SK-N-SH (cell line): ENCODE results near the gene ZCCHC13. TPM values are rescaled to one million over a fixed set of nuclear protein-coding genes. Genes with fewer than 3 reads are reported as not detected.

ENCODE experiments used
- CTCF ChIA-PET: fragments of 300-600, 350-600 bp; formaldehyde crosslinking; extraction: SDS; loops from one replicate; lab custom pipeline; 2021; lab: Yijun Ruan, JAX
- POLR2A ChIA-PET: fragments of 350-600 bp; sonication (Branson Sonifier 250); formaldehyde crosslinking; extraction: SDS; loops from one replicate; lab custom pipeline; 2020; ENCODE audit warnings: antibody characterized with exemption, inconsistent platforms; lab: Yijun Ruan, JAX
- DNase-seq: peaks from one replicate; pipeline ENCODE4 v3.0.0; 2012
- H2AFZ ChIP-seq: fragments of 200-600 bp; sonication (generic); 2 replicates; pipeline ENCODE4 v1.8.1; 2016; ENCODE audit warnings: antibody characterized with exemption, mild to moderate bottlenecking, low read depth
- H3F3A ChIP-seq: fragments of 200-600 bp; sonication (generic); replicated peaks from 2 replicates; pipeline ENCODE3; 2016; ENCODE audit warnings: antibody characterized with exemption, mild to moderate bottlenecking; ENCODE audit not compliant: insufficient read depth
- H3K27ac ChIP-seq, 2 experiments: fragments of 200-500 bp in 1 of 2; fragments of 200-600 bp in 1 of 2; sonication (Bioruptor generic) in 1 of 2; sonication (generic), shearing (Covaris generic) in 1 of 2; 2 replicates each; pipeline versions ENCODE4 v1.5.1 to v1.6.1; 2014 to 2016; ENCODE audit warnings: low read depth in 2 of 2, inconsistent platforms in 1 of 2, low read length in 1 of 2, mild to moderate bottlenecking in 1 of 2, mixed read lengths in 1 of 2
- H3K27me3 ChIP-seq: fragments of 200-600 bp; sonication (generic), shearing (Covaris generic); 2 replicates; pipeline ENCODE4 v1.6.1; 2016; ENCODE audit warnings: mixed run types; ENCODE audit not compliant: insufficient read depth
- H3K36me3 ChIP-seq, 2 experiments: fragments of 200-500 bp in 1 of 2; fragments of 200-600 bp in 1 of 2; sonication (Bioruptor generic) in 1 of 2; sonication (generic) in 1 of 2; replicated peaks in 1 of 2; 2 replicates each; pipeline versions ENCODE3 to v1.5.1; 2014 to 2016; ENCODE audit warnings: low read length in 1 of 2, mild to moderate bottlenecking in 1 of 2; ENCODE audit not compliant: insufficient read depth in 2 of 2, control insufficient read depth in 1 of 2
- H3K4me1 ChIP-seq, 2 experiments: fragments of 200-500 bp in 1 of 2; fragments of 200-600 bp in 1 of 2; sonication (Bioruptor generic) in 1 of 2; sonication (generic), shearing (Covaris generic) in 1 of 2; 2 replicates each; pipeline versions ENCODE4 v1.5.1 to v1.6.1; 2014 to 2016; ENCODE audit warnings: low read depth in 1 of 2, low read length in 1 of 2, mixed run types in 1 of 2; ENCODE audit not compliant: insufficient read depth in 2 of 2, control insufficient read depth in 1 of 2
- H3K4me2 ChIP-seq: fragments of 200-600 bp; sonication (generic), shearing (Covaris generic); 2 replicates; pipeline ENCODE4 v1.6.1; 2017; ENCODE audit warnings: mixed run types
- H3K4me3 ChIP-seq, 2 experiments: fragments of 200-500 bp in 1 of 2; fragments of 200-600 bp in 1 of 2; sonication (Bioruptor generic) in 1 of 2; sonication (generic), shearing (Covaris generic) in 1 of 2; 2 replicates each; pipeline versions ENCODE4 v1.5.1 to v1.8.1; 2014 to 2016; ENCODE audit warnings: low read depth in 2 of 2, inconsistent platforms in 1 of 2, low read length in 1 of 2, mild to moderate bottlenecking in 1 of 2, mixed read lengths in 1 of 2, moderate library complexity in 1 of 2
- H3K79me2 ChIP-seq: fragments of 200-600 bp; sonication (generic); 2 replicates; pipeline ENCODE4 v1.8.1; 2017; ENCODE audit warnings: mild to moderate bottlenecking; ENCODE audit not compliant: insufficient read depth
- H3K9ac ChIP-seq: fragments of 200-600 bp; sonication (generic); 2 replicates; pipeline ENCODE4 v1.6.1; 2017; ENCODE audit warnings: mixed run types
- H3K9me2 ChIP-seq: fragments of 200-600 bp; sonication (generic); 2 replicates; pipeline ENCODE4 v1.6.1; 2017; ENCODE audit warnings: mixed run types
- H3K9me3 ChIP-seq: fragments of 200-600 bp; sonication (generic); 2 replicates; pipeline ENCODE4 v1.6.1; 2017; ENCODE audit warnings: mixed run types, mild to moderate bottlenecking, moderate library complexity
- H4K20me1 ChIP-seq: fragments of 200-600 bp; sonication (generic); 2 replicates; pipeline ENCODE4 v1.6.1; 2017; ENCODE audit warnings: mild to moderate bottlenecking, mixed run types; ENCODE audit not compliant: insufficient read depth
- EP300 ChIP-seq, 2 experiments: IDR thresholded peaks; 2 replicates each; pipeline versions ENCODE4 v1.4.0 to v1.6.1; 2012; ENCODE audit warnings: borderline replicate concordance in 1 of 2, low read depth in 1 of 2, low read length in 1 of 2
- FOXJ3 ChIP-seq: sonication (generic); formaldehyde crosslinking; IDR thresholded peaks from 2 replicates; pipeline ENCODE4 v1.5.1; 2020; ENCODE audit warnings: mild to moderate bottlenecking, missing genetic modification reagents
- GABPA ChIP-seq: IDR thresholded peaks from 2 replicates; pipeline ENCODE4 v1.4.0; 2012; ENCODE audit warnings: low read depth, mild to moderate bottlenecking
- JUND ChIP-seq: IDR thresholded peaks from 2 replicates; pipeline ENCODE4 v1.4.0; 2012
- NRF1 ChIP-seq: IDR thresholded peaks from 2 replicates; pipeline ENCODE4 v1.6.1; 2012; ENCODE audit warnings: low read depth, mild to moderate bottlenecking, low read length
- POLR2AphosphoS5 ChIP-seq: IDR thresholded peaks from 2 replicates; pipeline ENCODE4 v1.6.1; 2012; ENCODE audit warnings: low read depth, low read length
- RAD21 ChIP-seq: IDR thresholded peaks from 2 replicates; pipeline ENCODE4 v1.6.1; 2012; ENCODE audit warnings: mild to moderate bottlenecking, low read length
- RFX5 ChIP-seq: IDR thresholded peaks from 2 replicates; pipeline ENCODE4 v1.6.1; 2012; ENCODE audit warnings: mild to moderate bottlenecking, improper control_type of control experiment, low read length
- RXRA ChIP-seq: IDR thresholded peaks from 2 replicates; pipeline ENCODE4 v1.4.0; 2012; ENCODE audit warnings: low read depth, mild to moderate bottlenecking, borderline replicate concordance
- TAF1 ChIP-seq: IDR thresholded peaks from 2 replicates; pipeline ENCODE4 v1.6.1; 2012; ENCODE audit warnings: low read depth, mild to moderate bottlenecking, low read length, moderate library complexity, borderline replicate concordance
- TCF12 ChIP-seq: IDR thresholded peaks from 2 replicates; pipeline ENCODE4 v1.4.0; 2012
- TEAD4 ChIP-seq: IDR thresholded peaks from 2 replicates; pipeline ENCODE4 v1.4.0; 2012; ENCODE audit warnings: mild to moderate bottlenecking, borderline replicate concordance; ENCODE audit not compliant: insufficient read depth
- YY1 ChIP-seq: IDR thresholded peaks from 2 replicates; pipeline ENCODE4 v1.4.0; 2012; ENCODE audit warnings: low read depth, mild to moderate bottlenecking
- ZBTB33 ChIP-seq: IDR thresholded peaks from 2 replicates; pipeline ENCODE4 v1.4.0; 2012; ENCODE audit warnings: low read depth, borderline replicate concordance
- WGBS: methylation state at CpG from one replicate; pipeline ENCODE4 v1.1.6; 2017; ENCODE audit warnings: low lambda C conversion rate; 5-methylcytosine and 5-hydroxymethylcytosine counted together
- polyA plus RNA-seq, 3 experiments: library from polyadenylated mRNA; depleted of rRNA; stranded (reverse); fragments of >200 nt; gene quantifications; 2 replicates each; pipeline ENCODE4 v1.2.3, GENCODE V29; 2012
- TF ChIP-seq, protein P1 (sequence below): fragments of 150-350 bp; IDR thresholded peaks from 2 replicates; pipeline ENCODE4 v1.6.1; 2016; ENCODE audit warnings: mild to moderate bottlenecking, low read depth, low read length
- TF ChIP-seq, protein P2 (sequence below): IDR thresholded peaks from 2 replicates; pipeline ENCODE4 v1.4.0; 2012; ENCODE audit warnings: low read depth, borderline replicate concordance
- TF ChIP-seq, protein P3 (sequence below): IDR thresholded peaks from 2 replicates; pipeline ENCODE4; 2012
- TF ChIP-seq, protein P4 (sequence below): fragments of 200-600 bp; sonication (generic); IDR thresholded peaks from 2 replicates; pipeline ENCODE4 v1.6.1; 2017; ENCODE audit warnings: antibody characterized with exemption, mild to moderate bottlenecking, moderate library complexity
- TF ChIP-seq, protein P5 (sequence below): IDR thresholded peaks from 2 replicates; pipeline ENCODE4 v1.4.0; 2012; ENCODE audit warnings: low read depth

The ZCCHC13 gene
- polyA plus RNA-seq, 1 of the 3 experiments (the other 2 are of a cell fraction): not detected

- 0 out of 2 replicates have a peak, but pooled peaks have one; percentile 15 for TF ChIP-seq RXRA
- TF ChIP-seq JUND: no peak
- no peak for TF ChIP-seq TCF12
- 0 out of 2 replicates have a peak, but pooled peaks have one; percentile 41 for TF ChIP-seq GABPA
- no peak for TF ChIP-seq YY1
- TF ChIP-seq, protein P1, sequence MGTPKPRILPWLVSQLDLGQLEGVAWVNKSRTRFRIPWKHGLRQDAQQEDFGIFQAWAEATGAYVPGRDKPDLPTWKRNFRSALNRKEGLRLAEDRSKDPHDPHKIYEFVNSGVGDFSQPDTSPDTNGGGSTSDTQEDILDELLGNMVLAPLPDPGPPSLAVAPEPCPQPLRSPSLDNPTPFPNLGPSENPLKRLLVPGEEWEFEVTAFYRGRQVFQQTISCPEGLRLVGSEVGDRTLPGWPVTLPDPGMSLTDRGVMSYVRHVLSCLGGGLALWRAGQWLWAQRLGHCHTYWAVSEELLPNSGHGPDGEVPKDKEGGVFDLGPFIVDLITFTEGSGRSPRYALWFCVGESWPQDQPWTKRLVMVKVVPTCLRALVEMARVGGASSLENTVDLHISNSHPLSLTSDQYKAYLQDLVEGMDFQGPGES: no peak
- TF ChIP-seq NRF1: no peak
- no peak for TF ChIP-seq TAF1
- TF ChIP-seq FOXJ3 (CRISPR knock-in tag): no peak
- TF ChIP-seq, protein P2, sequence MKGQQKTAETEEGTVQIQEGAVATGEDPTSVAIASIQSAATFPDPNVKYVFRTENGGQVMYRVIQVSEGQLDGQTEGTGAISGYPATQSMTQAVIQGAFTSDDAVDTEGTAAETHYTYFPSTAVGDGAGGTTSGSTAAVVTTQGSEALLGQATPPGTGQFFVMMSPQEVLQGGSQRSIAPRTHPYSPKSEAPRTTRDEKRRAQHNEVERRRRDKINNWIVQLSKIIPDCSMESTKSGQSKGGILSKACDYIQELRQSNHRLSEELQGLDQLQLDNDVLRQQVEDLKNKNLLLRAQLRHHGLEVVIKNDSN: no peak
- TF ChIP-seq TEAD4: no peak
Measured at GRCh38 chrX:74343343-74344279, 39.6 kb downstream of the ZCCHC13 start (continued).

- TF ChIP-seq, protein P3, sequence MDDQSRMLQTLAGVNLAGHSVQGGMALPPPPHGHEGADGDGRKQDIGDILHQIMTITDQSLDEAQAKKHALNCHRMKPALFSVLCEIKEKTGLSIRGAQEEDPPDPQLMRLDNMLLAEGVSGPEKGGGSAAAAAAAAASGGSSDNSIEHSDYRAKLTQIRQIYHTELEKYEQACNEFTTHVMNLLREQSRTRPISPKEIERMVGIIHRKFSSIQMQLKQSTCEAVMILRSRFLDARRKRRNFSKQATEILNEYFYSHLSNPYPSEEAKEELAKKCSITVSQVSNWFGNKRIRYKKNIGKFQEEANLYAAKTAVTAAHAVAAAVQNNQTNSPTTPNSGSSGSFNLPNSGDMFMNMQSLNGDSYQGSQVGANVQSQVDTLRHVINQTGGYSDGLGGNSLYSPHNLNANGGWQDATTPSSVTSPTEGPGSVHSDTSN: no peak
- no peak for TF ChIP-seq EP300 (IDR thresholded peaks at IDR 0.05; ENCODE audit: borderline replicate concordance in 1 of 2, low read depth in 1 of 2, low read length in 1 of 2)
- no peak for TF ChIP-seq YY1
- TF ChIP-seq ZBTB33: no peak
- TF ChIP-seq, protein P4, sequence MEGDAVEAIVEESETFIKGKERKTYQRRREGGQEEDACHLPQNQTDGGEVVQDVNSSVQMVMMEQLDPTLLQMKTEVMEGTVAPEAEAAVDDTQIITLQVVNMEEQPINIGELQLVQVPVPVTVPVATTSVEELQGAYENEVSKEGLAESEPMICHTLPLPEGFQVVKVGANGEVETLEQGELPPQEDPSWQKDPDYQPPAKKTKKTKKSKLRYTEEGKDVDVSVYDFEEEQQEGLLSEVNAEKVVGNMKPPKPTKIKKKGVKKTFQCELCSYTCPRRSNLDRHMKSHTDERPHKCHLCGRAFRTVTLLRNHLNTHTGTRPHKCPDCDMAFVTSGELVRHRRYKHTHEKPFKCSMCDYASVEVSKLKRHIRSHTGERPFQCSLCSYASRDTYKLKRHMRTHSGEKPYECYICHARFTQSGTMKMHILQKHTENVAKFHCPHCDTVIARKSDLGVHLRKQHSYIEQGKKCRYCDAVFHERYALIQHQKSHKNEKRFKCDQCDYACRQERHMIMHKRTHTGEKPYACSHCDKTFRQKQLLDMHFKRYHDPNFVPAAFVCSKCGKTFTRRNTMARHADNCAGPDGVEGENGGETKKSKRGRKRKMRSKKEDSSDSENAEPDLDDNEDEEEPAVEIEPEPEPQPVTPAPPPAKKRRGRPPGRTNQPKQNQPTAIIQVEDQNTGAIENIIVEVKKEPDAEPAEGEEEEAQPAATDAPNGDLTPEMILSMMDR: no peak; the same call in 1 of the 2 replicates
- TF ChIP-seq FOXJ3 (CRISPR knock-in tag): no peak
- no peak for TF ChIP-seq JUND
- TF ChIP-seq, protein P5, sequence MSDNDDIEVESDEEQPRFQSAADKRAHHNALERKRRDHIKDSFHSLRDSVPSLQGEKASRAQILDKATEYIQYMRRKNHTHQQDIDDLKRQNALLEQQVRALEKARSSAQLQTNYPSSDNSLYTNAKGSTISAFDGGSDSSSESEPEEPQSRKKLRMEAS: no peak
- no peak for TF ChIP-seq POLR2AphosphoS5
- TF ChIP-seq RXRA: no peak
- no peak for TF ChIP-seq RAD21
- TF ChIP-seq RFX5: no peak
- ChIA-PET CTCF (interaction anchor here (0.7 to 2.7 kb wide), 20 partner anchors 9 to 488 kb away, joined by 3 to 11 read pairs (median 3); no protein-coding TSS in a partner anchor), POLR2A (no interaction called here)
Measured at GRCh38 chrX:74344280-74344622, 40.3 kb downstream of the ZCCHC13 start.

More at GRCh38 chrX:74344280-74344622, 40.3 kb downstream of the ZCCHC13 start:
- no peak overlapping the region for H2AFZ ChIP-seq
- no peak overlapping the region for H3K9ac ChIP-seq
- no peaks in the 10 kb centered on the region for H3K79me2 ChIP-seq
- 25% methylated on average over 4 of the region's 4 CpGs for WGBS
- H3K4me1 ChIP-seq: no peaks in the 10 kb centered on the region
- no peak for DNase-seq
- no peaks in the 10 kb centered on the region for H3K36me3 ChIP-seq
- H3K9me3 ChIP-seq: no peaks in the 10 kb centered on the region
- H3K4me3 ChIP-seq: no peak overlapping the region
- H3K4me2 ChIP-seq: no peak overlapping the region
- no peaks in the 10 kb centered on the region for H3F3A ChIP-seq
- H3K27ac ChIP-seq: no peak overlapping the region
- H3K9me2 ChIP-seq: no peaks in the 10 kb centered on the region
- H3K27me3 ChIP-seq: no peaks in the 10 kb centered on the region; the same call in 1 of the 2 replicates
- no peaks in the 10 kb centered on the region for H4K20me1 ChIP-seq
